ENCODE results near the gene LAMC3.

DNA sequence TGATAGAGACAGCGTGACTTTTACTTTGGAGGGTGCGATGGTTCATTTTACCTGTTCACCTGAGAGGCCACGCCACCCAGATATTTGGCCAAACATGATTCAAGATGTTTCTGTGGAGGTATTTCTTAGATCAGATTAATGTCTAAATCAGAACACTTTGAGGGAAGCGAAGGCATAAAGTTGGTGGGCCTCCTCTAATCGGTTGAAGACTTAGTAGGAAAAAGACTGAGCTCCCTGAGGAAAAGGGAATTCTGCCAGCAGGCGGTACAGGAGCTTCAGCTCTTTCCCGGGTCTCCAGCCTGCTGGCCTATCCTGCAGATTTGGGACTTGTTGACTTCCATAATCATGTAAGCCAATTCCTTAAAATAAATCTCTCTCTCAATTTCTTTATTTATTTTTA lies 7.0 kb upstream of the LAMC3 start:
- TF ChIP-seq, protein P1, sequence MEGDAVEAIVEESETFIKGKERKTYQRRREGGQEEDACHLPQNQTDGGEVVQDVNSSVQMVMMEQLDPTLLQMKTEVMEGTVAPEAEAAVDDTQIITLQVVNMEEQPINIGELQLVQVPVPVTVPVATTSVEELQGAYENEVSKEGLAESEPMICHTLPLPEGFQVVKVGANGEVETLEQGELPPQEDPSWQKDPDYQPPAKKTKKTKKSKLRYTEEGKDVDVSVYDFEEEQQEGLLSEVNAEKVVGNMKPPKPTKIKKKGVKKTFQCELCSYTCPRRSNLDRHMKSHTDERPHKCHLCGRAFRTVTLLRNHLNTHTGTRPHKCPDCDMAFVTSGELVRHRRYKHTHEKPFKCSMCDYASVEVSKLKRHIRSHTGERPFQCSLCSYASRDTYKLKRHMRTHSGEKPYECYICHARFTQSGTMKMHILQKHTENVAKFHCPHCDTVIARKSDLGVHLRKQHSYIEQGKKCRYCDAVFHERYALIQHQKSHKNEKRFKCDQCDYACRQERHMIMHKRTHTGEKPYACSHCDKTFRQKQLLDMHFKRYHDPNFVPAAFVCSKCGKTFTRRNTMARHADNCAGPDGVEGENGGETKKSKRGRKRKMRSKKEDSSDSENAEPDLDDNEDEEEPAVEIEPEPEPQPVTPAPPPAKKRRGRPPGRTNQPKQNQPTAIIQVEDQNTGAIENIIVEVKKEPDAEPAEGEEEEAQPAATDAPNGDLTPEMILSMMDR (IDR thresholded peaks at IDR 0.05), result no peak
- TF ChIP-seq EZH2 (IDR thresholded peaks at IDR 0.05), result no peak

All from neural progenitor cell (in vitro differentiated cells).